SK-N-SH treated with all-trans-retinoic acid at 6 μM for 48 hours (cell line): ENCODE data around the gene DNAJC27.

Source experiments
- BACH2 ChIP-seq: fragments of 250-450 bp; sonication (Bioruptor Pico); IDR thresholded peaks from 2 replicates; pipeline ENCODE4 v1.9.0; 2021; ENCODE audit warnings: mild to moderate bottlenecking, borderline replicate concordance
- CREB5 ChIP-seq: fragments of 250-450 bp; sonication (Bioruptor Pico); IDR thresholded peaks from 2 replicates; pipeline ENCODE4 v1.5.1; 2020; ENCODE audit warnings: low read depth, mild to moderate bottlenecking, moderate library complexity
- ISL1 ChIP-seq: fragments of 250-450 bp; sonication (Bioruptor Pico); IDR thresholded peaks from 2 replicates; pipeline ENCODE4 v2.1.2; 2022; ENCODE audit warnings: mild to moderate bottlenecking, moderate library complexity
- OSR1 ChIP-seq: fragments of 250-450 bp; sonication (Bioruptor Pico); IDR thresholded peaks from 2 replicates; pipeline ENCODE4 v1.8.0; 2022; ENCODE audit warnings: moderate library complexity, mild to moderate bottlenecking, inconsistent platforms
- PATZ1 ChIP-seq: fragments of 250-450 bp; sonication (Bioruptor Pico); IDR thresholded peaks from 2 replicates; pipeline ENCODE4 v1.8.0; 2020; ENCODE audit warnings: mild to moderate bottlenecking, moderate library complexity, borderline replicate concordance
- POU6F1 ChIP-seq: fragments of 250-450 bp; sonication (Bioruptor Pico); IDR thresholded peaks from 2 replicates; pipeline ENCODE4 v1.8.0; 2021; ENCODE audit warnings: low read depth, mild to moderate bottlenecking, moderate library complexity, borderline replicate concordance
- PPARA ChIP-seq: fragments of 250-450 bp; sonication (Bioruptor Pico); IDR thresholded peaks from 2 replicates; pipeline ENCODE4 v1.5.0; 2020; ENCODE audit warnings: mild to moderate bottlenecking, borderline replicate concordance
- RARB ChIP-seq: fragments of 250-450 bp; sonication (Bioruptor Pico); IDR thresholded peaks from 2 replicates; pipeline ENCODE4 v1.8.0; 2021; ENCODE audit warnings: mild to moderate bottlenecking, moderate library complexity
- TCF4 ChIP-seq: fragments of 250-450 bp; sonication (Bioruptor Pico); IDR thresholded peaks from 2 replicates; pipeline ENCODE4 v1.8.0; 2021; ENCODE audit warnings: mild to moderate bottlenecking, moderate library complexity, borderline replicate concordance
- TSHZ2 ChIP-seq: fragments of 250-450 bp; sonication (Bioruptor Pico); IDR thresholded peaks from 2 replicates; pipeline ENCODE4 v1.5.0; 2020; ENCODE audit warnings: mild to moderate bottlenecking, moderate library complexity
- ZFP3 ChIP-seq: fragments of 250-450 bp; sonication (Bioruptor Pico); IDR thresholded peaks from 2 replicates; pipeline ENCODE4 v1.5.0; 2020; ENCODE audit warnings: mild to moderate bottlenecking, moderate library complexity
- ZFP30 ChIP-seq: fragments of 450-650 bp; formaldehyde crosslinking; IDR thresholded peaks from 2 replicates; pipeline ENCODE4 v1.5.0; 2022; ENCODE audit warnings: mild to moderate bottlenecking, moderate library complexity

GRCh38 chr2:24984912-24985311 is 13.2 kb upstream of the DNAJC27 start:
- no peak for TF ChIP-seq ZFP3 (CRISPR knock-in tag)
- TF ChIP-seq TSHZ2 (CRISPR knock-in tag) = no peak; the same call in 1 of the 2 replicates
- TF ChIP-seq PATZ1 (CRISPR knock-in tag) = no peak
- no peak for TF ChIP-seq CREB5 (CRISPR knock-in tag)
- no peak for TF ChIP-seq OSR1
- no peak for TF ChIP-seq PPARA (CRISPR knock-in tag)
- no peak for TF ChIP-seq POU6F1 (CRISPR knock-in tag)
- TF ChIP-seq ZFP30 (CRISPR knock-in tag) = no peak
- no peak for TF ChIP-seq ISL1
- TF ChIP-seq TCF4 (CRISPR knock-in tag) = no peak
- no peak for TF ChIP-seq BACH2 (CRISPR knock-in tag)
- TF ChIP-seq RARB (CRISPR knock-in tag) = no peak
